Panc1 (cell line): ENCODE data around the gene RIMBP3C.

Experiments used
- POLR2AphosphoS5 ChIP-seq: IDR thresholded peaks from 2 replicates; pipeline ENCODE4 v1.6.1; 2012; ENCODE audit warnings: mild to moderate bottlenecking, low read depth, low read length, moderate library complexity
- TF ChIP-seq, protein P1 (sequence below): fragments of 450-650 bp; IDR thresholded peaks from 2 replicates; pipeline ENCODE4 v1.5.1; 2017; ENCODE audit warnings: mild to moderate bottlenecking

DNA sequence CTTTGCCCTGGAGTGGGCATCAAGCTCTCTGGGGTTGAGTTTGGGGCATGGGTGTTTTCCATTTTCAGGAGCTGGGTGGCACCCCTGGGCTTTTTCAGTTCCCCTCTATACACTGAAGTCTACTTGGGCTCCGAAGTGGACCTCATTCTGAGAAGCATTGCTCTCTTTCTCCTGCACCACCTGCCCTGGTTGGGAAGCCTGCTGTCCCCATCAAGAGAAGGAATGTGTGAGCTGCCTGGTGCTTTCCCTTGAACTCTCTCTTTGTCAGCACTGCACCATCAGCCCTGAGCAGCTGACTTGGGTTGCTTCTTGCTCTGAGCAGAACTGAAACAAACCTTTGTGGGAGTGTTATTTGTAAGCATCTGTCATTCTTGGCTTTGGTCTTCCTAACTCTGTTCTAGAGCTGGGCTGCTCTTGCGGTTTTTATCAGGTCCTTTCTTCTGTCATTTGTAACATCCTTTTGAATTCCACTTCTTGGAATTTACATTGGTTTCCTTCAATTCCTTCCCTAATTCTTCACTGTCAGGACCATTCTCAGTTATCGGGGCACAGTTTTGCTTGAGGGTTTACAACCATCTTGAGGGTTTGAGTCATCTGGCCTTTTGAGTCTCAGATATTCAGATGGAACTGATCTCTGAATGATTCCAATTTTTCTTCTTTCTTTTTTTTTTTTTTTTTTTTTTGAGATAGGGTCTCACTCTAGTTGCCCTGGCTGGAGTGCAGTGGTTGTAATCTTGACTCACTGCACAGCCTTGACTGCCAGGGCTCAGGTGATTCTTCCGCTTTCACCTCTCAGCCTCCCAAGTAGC lies 36.7 kb upstream of the RIMBP3C start:
- TF ChIP-seq, protein P1, sequence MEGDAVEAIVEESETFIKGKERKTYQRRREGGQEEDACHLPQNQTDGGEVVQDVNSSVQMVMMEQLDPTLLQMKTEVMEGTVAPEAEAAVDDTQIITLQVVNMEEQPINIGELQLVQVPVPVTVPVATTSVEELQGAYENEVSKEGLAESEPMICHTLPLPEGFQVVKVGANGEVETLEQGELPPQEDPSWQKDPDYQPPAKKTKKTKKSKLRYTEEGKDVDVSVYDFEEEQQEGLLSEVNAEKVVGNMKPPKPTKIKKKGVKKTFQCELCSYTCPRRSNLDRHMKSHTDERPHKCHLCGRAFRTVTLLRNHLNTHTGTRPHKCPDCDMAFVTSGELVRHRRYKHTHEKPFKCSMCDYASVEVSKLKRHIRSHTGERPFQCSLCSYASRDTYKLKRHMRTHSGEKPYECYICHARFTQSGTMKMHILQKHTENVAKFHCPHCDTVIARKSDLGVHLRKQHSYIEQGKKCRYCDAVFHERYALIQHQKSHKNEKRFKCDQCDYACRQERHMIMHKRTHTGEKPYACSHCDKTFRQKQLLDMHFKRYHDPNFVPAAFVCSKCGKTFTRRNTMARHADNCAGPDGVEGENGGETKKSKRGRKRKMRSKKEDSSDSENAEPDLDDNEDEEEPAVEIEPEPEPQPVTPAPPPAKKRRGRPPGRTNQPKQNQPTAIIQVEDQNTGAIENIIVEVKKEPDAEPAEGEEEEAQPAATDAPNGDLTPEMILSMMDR, result no peak
- TF ChIP-seq POLR2AphosphoS5, result no peak
